Measurements from ENCODE around the gene OVOL1.

- TF ChIP-seq CTCF (conservative IDR thresholded peaks at IDR 0.05) (no peak), EZH2 (IDR thresholded peaks at IDR 0.05; ENCODE audit: low read depth) (no peak)
Measured at GRCh38 chr11:65798882-65799281, 12.0 kb downstream of the OVOL1 start.
